GM21381 (cell line): ENCODE results near the gene UPK2.
A peak's percentile ranks its signal among the peaks of the same experiment; 100 is the strongest.

Experiments used
- ATAC-seq: cut with Tn5 transposase; IDR thresholded peaks from one replicate; pipeline ENCODE4 v1.9.1; 2021; ENCODE audit warnings: mild to moderate bottlenecking, moderate library complexity; ENCODE audit not compliant: unreplicated experiment

Gene UPK2

DNA sequence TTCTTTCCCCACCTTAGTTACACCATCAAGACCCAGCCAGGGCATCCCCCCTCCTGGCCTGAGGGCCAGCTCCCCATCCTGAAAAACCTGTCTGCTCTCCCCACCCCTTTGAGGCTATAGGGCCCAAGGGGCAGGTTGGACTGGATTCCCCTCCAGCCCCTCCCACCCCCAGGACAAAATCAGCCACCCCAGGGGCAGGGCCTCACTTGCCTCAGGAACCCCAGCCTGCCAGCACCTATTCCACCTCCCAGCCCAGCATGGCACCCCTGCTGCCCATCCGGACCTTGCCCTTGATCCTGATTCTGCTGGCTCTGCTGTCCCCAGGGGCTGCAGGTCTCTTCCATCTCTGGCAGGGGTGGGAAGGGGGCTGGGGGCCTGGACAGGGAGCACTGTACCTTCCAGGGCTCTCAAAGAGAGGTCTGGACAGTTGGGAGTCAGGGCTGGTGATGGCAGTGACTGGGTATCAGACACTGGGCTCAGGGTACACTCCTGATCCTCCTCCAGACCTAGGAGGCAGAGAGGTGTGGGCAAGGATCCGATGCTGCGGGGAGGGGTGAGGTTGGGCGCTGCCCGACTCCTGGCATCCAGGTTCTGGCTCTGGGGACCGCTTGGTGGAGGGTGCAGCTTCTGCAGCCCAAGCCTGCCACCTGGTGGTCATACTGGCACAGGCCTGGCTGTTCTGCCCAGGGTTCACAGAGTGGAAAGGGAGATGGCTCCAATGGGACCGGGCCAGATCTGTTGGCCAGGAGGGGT, at the start of gene UPK2:
Gene UPK2 (plus strand): TSS at position 205 of the 753 bp plus-strand sequence. CDS start 53 bp downstream, at position 258.
- ATAC-seq = peak; percentile 72

DNA sequence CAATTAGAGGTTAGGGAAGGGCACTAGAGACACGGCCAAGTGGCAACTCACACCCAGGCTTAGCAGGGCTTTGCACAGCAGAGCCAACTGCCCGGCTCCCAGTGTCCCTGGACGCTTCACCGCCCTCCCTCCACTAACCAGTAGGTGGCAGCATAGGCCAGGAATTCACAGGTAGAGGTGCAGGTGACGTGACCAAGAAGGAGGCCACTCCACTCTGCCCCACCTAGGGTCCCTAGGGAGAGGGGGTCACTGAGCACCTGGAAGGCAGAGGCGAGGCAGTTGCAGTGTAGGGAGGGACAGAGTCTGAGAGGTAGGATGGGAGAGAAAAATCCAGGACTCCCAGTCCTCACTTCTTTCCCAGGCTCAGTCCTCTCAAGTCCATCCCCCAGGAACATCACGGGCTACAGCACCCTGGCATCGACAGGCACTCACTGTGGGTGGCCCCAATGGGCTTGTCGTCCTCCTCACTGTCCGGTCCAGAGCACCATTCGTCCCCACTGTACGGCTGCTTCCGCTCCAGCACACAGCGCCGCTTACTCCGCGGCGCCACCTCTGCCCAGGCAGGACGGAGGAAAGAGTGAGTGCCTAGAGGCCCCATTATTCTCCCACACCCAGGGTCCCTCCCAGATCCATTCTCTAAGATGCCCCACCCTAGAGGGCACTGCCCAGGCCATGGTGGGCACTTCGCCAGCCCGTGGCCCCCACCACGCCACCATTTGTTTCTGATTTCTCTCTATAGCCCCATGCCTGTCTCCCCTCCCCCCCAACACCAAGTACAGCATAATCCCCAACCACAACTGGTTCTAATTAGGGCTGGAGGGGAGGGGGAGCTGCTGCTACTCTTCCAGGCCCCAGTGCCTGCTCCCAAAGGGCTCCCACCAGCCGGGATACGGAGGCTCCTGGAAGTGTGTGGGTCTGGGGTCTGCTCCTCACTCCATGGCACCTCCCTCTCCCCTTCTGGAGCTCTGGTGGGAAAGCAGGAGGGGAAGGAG, 48.8 kb upstream of the UPK2 start:
- no peak for ATAC-seq

DNA sequence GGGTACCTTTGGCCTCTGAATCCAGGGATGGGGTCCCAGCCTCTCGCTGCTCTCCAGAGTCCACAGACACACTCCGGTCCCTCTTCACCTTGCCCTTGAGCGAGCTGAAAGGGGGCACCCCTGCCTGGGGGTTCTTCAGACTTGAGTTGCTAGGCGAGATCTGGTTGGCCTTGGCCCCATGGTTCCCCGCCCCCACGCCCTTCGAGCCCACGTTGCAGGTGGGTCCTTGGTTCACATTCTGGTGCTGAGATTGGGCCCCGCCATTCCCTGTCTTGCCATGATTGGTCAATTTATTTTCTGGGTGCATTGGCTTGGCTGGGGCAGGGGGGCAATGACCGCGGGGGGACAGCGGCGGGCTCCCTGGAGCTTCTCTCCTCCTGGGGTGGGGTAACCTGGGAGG, 47.8 kb upstream of the UPK2 start:
- ATAC-seq = no peak

DNA sequence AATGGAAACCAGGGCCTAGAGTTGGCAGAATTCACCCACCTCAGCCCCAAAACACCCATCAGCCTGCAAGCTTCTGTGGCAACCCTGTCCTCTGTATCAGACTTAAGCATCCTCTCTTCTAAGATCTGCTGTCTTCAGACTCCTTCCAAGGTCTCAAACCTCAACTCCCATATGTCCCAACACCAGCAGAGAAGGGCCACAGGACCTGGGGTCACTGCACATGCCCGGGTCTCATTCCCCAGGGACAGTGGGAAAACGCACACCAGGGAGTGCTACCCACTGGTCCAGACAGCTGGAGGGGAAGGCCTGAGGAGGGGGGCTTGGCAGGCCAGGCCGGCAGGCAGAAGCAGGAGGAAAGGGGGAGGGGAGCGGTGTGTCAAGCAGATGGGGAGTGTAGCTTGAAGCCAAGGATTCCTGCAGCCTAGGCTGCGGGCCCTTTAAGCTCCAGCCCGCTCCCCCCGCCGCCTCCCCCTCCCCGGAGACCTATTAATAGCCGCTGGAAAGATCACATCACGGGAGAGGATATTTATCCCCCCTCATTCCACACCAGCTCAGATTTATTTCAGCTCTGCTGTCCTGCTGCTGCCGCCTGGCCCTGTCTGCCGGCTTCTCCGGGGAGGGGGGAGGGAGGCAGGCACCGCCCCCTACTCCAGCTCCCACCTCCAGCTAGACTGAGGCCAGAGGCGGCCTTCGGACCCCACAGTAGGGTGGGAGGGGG, 47.0 kb upstream of the UPK2 start:
- ATAC-seq = no peak

DNA sequence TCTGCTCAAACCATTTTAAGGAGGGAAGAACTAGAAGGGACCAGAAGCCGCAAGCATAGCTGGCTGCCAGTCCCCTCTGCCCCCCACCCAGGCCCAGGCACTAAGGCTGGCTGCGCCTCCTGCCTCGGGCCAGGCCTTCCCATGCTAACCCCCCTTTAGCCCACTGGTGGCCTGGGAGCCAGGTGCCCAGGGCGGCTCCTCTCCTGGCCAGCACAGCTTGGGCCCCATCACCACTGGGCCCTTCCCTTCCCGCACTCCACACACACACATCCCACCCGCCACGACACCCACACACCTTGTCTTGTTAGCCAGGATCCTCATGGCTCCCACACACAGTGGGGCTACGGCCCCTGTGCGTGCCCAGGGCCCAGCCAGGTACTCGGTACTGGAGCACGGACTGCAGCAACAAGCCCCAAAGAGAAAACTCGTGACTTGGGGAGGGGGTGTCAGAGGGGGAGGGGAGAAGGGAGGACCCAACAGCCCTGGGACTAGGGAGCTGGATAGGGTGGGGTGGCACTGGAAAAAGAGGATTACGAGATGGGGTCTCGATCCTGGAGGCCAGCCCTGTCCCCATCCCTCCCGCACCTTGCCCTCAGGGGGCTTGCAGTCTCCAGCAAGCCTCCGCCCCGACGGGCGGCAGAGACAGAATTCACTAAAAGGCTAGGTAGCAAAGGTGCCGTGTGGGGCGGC, 46.3 kb upstream of the UPK2 start:
- no peak for ATAC-seq

DNA sequence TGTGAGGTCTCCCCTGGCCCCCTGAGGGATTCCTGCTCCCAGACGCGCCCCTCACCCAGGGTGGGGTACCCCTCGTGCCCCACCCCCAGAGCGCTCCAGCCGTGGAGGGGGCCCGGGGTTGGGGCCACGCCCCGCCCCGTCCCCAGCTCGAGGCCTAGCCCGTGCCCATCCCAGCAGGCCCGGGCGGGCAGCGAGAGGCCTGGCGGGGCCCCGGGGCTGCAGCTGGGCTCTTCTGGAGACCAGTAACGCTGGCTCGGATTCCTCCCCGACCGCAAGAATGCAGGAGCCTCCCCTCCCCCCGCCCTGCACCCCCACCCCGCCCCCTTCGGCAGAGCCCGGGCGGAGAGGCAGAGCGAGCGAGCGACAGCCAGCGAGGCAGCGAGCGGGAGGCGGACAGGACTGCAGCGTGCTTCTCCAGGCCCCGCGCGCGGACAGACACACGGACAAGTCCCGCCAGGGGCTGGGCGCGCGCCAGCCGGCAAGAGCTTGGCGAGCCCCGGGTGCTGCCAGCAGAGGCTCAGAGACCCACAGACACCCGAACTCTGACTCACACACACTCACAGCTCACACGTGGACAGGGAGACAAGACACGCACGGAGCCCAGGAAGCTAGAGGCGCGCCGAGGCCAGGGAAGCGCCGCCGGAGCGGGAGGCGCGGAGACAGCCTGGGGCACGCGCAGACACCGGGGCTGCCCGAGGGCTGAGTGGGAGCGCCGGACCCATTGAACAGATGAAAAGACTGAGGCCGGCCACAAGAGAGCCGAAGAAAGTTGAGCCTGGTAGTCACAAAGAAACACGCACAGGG, 45.6 kb upstream of the UPK2 start:
- no peak for ATAC-seq

DNA sequence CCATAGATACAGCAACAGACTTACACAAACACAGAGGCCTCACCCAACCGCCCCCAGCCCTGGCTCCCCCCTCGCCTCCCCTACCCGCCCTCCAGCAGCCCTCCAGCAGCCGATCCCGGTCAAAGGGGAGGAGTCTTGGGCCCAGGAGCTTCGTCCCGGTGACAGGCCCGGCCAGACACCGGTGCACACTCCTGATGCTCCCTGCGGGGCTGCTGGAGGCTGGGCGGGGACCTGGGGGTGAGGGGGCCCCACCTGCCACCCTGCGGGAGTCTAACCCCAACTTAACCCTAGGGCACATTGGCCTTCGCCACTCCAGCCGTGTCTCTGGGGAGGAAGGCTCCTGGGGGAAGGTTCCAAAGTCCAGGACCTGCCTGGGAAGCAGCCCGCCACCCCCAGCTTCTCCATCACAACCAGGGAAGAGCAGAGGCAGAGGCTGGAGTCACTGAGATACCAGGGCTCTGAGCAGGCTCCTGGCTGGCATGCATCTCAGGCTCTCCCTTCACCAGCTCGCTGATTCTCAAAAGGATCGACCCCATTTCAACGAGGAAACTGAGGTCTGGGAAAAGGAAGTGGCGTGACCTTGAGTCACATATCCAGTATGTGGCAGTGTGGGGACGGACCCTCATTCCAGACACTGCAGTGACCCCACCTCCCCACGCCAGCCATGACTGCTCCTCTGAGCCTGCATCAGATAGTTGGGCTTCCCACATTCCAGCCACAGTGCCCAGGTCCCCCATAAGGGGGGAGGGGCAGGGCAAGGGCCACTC, 44.8 kb upstream of the UPK2 start:
- ATAC-seq = no peak

DNA sequence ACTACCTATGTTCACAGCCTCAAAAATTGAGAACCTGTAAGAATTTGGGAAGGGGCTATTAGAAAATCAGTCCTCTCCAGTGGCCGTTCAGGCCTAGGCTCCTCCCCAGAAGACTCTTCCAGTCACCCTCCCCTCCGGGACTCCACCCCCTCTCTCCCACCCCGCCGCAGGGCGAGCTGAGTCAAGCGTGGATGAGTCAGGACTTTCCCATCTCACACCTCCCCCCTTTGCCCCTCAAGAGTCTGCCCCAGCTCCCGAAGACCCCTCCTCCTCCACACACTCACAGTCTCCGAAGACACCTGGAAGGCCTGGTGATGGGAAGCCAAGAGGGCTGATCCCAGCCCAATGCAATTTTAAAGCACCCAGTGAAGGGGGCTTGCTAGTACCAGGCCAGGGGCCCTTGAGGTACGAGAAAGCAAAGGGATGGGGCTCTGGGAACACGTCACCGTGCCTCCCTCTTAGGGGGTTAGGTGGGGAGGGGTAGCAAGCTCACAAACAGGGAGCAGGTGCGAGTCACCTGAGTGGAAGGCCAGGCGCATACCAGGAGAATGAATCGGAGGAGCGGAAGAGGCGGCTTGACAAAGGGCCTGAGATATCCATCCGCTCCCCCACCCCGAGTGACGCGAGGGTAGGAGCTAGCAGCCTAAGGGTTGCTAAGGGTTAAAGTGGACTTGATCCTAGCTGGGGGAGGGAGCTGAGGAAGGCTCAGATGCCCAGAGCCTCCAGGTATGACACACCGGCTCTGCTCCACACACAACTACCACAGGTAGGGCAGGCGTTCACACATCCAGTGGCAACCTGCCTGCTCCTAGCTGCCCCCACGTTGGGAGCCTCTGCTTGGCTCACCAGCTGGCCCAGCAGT, 44.0 kb upstream of the UPK2 start:
- no peak for ATAC-seq

DNA sequence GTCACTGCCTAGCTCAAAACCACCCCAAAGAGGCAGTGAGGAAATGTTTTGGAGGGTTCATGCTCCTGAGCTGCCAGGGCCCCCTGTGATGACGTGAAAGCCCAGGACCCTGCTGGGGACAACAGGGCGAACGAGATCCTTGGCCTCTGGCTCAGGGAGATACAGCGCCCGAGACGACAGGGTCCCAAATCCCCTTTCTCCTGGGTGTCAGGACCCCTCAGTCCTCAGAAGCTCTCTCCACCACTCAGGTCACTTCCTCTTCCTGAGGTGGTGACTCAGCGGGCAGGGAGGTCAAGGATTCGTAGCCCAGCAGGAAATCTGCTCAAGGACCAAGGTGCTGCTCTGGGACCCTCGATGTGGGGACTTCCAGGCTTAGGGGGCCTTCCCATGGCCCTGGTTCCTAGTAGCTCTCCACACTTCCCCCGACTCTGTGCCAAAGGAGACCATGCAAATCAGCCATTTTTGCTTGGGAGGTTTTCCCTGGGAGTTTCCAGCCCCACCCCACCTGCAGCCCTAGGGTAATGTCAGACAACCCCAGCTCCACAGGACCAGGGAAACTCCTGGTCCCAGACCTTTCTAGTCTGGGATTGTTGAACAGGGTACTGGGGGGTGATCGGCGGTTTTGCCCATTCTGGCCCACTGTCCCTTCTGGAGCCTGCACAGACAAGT, 43.2 kb upstream of the UPK2 start:
- ATAC-seq = no peak

DNA sequence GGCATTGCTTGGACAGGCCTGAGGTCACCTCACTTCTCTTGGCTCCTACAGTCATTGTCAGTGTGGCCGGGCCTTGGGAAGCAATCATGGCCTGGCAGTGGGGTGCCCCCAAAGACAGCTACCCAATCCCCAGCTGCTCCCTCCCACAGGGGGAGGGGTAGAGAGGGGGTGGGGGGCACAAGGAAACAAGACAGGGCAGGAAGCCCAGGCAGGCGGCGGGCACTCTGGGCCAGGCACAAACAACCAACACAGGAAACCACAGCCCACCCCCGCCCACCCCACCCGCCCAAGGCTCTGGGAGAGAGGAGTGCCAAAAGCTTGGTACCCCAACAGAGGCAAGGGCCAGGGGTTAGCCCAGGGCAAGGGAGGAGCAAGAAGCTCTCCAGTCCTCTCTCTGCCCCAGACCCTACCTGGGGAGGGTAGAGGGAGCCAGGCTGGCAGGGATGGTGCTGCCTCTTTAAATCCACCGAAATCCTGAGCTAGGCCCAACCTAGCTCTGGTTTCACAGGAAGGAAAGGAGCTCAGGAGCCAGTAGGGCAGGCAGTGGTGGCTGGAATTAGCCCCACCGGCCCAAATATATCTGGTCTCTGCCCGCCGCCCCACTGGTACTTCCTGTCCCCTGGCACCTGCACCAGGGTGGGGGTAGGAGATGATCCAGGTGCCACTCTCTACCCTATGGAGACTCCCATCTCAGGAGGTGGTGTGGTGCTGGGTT, 42.5 kb upstream of the UPK2 start:
- no peak for ATAC-seq

DNA sequence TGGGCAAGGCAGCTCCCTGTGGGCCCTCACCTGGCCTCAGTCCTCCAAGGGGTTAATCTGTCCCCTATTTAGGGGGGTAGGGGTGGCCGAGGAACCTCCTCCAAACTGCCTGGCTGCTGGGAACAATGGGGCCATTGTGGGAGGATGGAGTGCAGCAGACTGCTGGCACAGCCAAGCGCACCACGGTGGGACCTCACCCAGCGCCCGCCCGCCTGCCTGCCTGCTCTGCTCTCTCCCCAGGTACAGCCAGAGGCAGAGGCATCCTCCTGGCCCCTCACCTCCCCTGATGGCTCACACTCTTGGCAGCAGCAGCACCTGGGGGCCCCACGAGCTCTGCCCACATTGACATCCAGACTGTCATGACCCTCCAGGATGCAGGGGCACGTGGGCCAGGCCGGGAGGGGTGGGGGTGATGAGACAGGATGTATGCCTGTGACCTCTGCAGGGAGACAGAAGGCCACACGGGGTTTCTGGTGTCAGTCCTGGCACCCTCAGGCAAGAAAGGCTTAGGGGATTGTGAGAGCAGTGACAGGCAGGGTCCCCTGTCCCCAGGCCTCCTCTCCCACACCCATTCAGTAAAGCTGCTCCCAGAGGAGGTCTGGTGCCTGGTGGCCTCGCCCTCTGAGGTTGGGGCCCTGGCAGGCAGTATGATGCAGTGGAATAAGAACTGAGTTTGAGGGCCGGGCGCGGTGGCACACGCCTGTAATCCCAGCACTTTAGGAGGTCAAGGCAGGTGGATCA, 41.8 kb upstream of the UPK2 start:
- no peak for ATAC-seq

DNA sequence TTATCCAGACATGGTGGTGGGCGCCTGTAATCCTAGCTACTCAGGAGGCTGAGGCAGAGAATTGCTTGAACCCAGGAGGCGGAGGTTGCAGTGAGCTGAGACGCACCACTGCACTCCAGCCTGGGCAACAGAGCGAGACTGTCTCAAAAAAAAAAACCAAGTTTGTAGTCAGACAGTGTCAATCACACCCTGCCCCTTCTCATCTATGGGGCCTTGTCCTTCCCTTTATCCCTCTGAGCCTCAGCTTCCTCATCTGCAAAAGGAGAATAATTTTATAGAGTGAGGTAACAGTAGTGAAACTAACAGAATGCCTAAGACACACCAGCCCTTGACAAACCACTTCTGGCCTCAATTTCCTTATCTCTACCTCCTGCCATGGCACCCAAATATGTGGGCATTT, 41.1 kb upstream of the UPK2 start:
- ATAC-seq = no peak

DNA sequence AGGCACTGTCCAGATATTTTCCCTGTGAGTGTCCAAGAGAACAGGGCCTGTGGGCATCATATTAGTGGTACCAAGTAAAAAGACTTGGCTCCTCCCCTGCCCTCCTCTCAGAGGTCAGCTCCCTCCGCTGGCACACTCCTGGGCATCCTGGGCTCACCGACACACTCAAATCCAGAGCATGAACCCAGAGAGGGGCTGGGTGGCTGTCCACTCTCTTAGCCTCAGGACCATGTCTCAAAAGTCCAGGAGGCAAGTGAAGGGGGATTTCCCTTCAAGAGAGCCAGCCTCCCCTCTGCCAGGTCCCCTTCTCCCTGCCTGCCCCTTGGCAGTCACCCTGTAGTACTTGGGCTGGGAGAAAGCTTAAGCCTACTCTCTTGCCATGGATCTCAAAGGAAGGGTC, 40.7 kb upstream of the UPK2 start:
- no peak for ATAC-seq

DNA sequence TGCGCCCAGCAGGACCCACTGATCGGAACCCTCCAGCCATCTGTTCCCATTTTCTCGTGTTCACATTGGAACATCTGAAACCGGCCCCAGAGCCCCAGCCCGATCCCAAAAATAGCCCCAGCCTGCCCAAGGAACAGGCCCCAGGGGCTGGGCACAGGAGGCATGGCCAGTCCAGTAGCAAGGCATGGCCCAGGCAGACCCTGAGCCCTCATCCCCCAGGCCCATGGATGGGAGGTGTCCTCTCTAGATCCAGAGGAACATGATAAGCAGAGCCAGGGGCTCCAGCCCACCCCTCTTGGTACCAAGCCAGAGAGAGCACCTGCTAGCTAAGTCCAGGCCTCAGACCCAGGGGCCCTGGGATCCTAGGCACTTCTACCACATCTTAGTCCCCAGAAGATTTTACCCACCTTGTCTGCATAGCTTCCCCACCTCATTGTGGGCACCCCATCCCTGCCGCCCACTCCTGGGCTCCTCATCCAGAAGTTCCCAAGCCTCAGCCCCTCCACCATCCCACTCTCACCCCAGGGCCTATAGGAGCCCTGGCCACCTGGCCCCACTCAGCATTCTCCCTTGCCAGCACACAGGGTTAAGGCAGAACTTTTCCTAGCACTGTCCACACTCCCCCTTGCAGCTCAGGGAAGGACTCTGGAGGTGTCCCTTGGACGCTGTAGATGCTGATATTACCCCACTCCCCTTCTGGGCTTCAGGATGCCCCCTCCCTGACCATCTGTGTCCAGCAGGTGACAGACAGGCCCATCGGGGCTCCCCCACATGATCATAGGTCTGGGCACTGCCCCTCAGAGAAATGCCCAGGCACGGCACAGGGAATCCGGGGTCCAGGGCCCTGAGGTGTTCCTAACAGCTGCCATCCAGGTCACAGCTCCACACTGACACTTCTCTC, 39.9 kb upstream of the UPK2 start:
- no peak for ATAC-seq

DNA sequence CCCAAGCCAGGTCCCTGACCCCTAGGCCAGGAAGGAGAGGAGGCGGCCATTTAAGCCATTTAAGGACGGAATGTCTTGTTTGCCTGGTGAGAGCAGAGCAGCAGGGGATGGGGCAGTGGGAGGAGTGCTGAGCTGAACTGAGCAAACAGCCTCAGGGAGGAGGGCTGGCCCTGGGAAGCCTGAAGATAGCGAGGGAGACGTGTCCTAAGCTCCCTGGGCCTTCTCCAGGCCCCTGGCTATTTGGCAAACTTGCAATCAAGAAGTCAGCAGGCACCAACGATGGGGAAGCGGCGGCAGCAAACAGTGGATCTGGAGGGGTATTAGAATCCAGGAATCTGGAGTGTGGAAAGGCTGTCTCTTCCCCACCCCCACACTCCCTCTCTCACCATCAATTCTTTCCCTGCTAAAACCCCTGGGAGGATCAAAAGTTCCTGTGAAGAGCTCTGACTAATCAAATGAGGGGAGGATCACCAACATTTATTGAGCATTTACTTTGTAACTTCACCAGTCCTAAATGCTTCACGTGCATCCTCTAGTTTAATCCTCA, 39.2 kb upstream of the UPK2 start:
- ATAC-seq = no peak
